ENCODE measurements around the gene COL8A2. TPM values are rescaled to one million over a fixed set of nuclear protein-coding genes. Genes with fewer than 3 reads are reported as not detected.
A peak's percentile ranks its signal among the peaks of the same experiment; 100 is the strongest.

COL8A2 gene
- total RNA-seq, 2 donors from 2014 or later: 41.6 to 126 TPM

DNA sequence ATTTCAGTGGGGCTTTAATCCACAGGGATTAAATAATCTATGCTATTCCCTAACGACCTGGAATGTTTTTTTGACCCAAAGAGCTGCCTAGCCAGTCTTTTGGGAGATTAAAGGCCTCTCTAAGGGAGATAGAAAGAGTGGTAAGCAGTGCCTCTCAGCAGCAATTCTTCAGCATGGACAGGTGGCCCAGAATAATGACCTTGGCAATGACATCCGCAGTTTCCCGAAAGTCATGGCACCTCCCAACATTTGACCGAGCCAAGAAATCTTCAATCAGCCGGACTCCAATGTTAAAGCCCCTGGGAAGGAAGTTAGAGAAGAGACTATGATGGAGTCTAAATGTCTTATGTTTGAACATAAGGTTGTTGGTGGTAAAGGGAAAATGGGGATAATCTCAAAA is 14.5 kb upstream of the COL8A2 start:
- ATAC-seq (ENCODE audit: insufficient number of reproducible peaks, low FRiP score, low read depth) (no peak), DNase-seq (ENCODE audit: low spot score) (no peak)
- no peaks in the 10 kb centered on the region for H3K9me3 ChIP-seq
- no peaks in the 10 kb centered on the region for H3K27me3 ChIP-seq (replicated peaks; ENCODE audit: insufficient read depth)
- peaks cover 40 to 51% of the 10 kb centered on the region in 2 donors for H3K4me1 ChIP-seq (ENCODE audit: control insufficient read depth in 1 of 2, low read depth in 2 of 2)
- peak overlapping the region; percentile 1 to 76 for H3K27ac ChIP-seq
- H3K36me3 ChIP-seq: peaks cover 24% of the 10 kb centered on the region
- H3K4me3 ChIP-seq: no peak overlapping the region
- TF ChIP-seq, protein P1, sequence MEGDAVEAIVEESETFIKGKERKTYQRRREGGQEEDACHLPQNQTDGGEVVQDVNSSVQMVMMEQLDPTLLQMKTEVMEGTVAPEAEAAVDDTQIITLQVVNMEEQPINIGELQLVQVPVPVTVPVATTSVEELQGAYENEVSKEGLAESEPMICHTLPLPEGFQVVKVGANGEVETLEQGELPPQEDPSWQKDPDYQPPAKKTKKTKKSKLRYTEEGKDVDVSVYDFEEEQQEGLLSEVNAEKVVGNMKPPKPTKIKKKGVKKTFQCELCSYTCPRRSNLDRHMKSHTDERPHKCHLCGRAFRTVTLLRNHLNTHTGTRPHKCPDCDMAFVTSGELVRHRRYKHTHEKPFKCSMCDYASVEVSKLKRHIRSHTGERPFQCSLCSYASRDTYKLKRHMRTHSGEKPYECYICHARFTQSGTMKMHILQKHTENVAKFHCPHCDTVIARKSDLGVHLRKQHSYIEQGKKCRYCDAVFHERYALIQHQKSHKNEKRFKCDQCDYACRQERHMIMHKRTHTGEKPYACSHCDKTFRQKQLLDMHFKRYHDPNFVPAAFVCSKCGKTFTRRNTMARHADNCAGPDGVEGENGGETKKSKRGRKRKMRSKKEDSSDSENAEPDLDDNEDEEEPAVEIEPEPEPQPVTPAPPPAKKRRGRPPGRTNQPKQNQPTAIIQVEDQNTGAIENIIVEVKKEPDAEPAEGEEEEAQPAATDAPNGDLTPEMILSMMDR (IDR thresholded peaks at IDR 0.05): no peak

DNA sequence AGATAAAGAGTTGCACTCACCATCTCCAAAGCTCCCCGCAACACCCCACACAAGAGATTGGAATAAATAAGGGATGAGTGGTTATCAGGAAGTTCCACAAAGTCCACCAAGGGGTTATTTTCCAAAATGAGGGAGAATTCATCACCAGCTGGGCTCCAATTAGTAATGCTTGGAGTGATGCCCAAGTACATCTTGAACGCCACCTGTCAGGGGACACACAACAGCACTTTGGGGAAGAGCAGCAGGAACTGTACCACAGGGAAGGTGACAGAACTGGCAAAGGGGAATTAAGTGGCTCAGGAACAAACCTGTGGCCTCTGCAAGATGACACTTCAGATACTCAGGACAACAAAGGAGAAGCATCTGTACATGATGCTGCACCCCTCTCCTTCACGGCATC is 12.8 kb upstream of the COL8A2 start:
- no peaks in the 10 kb centered on the region for H3K27me3 ChIP-seq (replicated peaks; ENCODE audit: insufficient read depth)
- H3K27ac ChIP-seq: peak overlapping the region; percentile 87 to 89
- H3K36me3 ChIP-seq: peaks cover 24% of the 10 kb centered on the region
- no peaks in the 10 kb centered on the region for H3K9me3 ChIP-seq
- TF ChIP-seq, protein P1 (IDR thresholded peaks at IDR 0.05): no peak
- no peak overlapping the region for H3K4me3 ChIP-seq
- H3K4me1 ChIP-seq (ENCODE audit: control insufficient read depth in 1 of 2, low read depth in 2 of 2): peaks cover 40 to 68% of the 10 kb centered on the region in 2 donors
- DNase-seq (ENCODE audit: low spot score) (no peak), ATAC-seq (ENCODE audit: insufficient number of reproducible peaks, low FRiP score, low read depth) (no peak)

DNA sequence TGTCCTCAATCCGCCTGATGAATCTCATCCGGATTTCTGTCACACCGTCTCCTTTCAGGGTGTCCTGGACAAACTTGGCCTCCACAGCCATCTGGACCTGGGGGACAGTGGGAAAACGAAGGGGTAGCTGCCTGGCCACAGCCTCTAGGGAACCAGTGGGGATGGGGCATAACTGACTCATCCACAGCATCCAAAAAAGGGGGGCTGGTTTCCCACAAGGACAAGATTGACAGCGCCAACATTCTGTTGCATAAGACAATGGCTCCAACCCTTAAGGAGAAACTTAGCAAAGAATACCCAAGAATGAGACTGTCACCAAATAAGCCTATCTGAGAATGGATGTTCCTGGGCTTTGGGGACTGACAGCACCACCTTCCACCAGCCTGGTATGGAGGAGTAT is 12.2 kb upstream of the COL8A2 start:
- no peak for ATAC-seq (ENCODE audit: insufficient number of reproducible peaks, low FRiP score, low read depth)
- TF ChIP-seq, protein P1 (IDR thresholded peaks at IDR 0.05): no peak
- DNase-seq (ENCODE audit: low spot score): no peak
- H3K27ac ChIP-seq: peak overlapping the region; percentile 87 to 89
- H3K36me3 ChIP-seq: peaks cover 24% of the 10 kb centered on the region
- peaks cover 35 to 63% of the 10 kb centered on the region in 2 donors for H3K4me1 ChIP-seq (ENCODE audit: control insufficient read depth in 1 of 2, low read depth in 2 of 2)
- no peaks in the 10 kb centered on the region for H3K9me3 ChIP-seq
- no peak overlapping the region for H3K4me3 ChIP-seq
- H3K27me3 ChIP-seq (replicated peaks; ENCODE audit: insufficient read depth): no peaks in the 10 kb centered on the region

DNA sequence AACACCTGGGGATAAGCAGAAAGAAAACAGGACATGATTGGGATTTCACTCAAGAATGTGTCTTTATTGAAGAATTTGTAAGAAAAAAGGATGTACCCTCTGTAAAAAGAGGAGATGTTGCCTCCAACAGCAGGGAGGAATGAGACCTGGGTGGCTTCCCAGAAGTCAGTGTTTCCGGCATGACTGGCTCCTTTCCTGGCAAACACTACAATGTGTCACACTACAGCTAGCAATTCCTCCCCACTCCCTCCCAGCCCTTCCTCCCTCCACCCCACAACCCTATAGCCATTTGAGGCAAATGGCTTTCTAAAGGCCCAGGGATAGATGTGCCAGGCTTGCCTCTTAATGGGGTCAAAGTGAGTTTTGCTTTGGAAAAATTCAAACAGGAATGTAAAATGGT is 11.5 kb upstream of the COL8A2 start:
- peaks cover 34 to 58% of the 10 kb centered on the region in 2 donors for H3K4me1 ChIP-seq (ENCODE audit: control insufficient read depth in 1 of 2, low read depth in 2 of 2)
- peaks cover 24% of the 10 kb centered on the region for H3K36me3 ChIP-seq

DNA sequence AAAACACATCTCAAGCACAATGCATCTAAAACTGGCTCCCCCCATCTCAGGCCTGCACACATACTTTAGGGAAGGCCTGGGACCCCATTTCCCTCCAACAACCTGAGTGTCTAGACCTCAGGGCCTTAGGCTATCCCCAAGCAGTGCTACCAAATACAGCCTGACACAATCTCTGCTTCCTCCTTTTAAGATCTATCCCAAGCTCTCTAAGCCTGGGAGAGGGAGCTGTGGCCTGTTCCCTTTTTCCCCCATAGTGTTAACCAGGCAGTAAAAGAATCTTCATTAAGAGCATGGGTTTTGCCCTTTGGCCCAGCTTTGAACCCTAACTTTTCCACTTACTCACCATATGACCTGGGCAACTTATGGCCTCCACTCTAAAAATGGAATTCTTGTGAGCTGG is 10.8 kb upstream of the COL8A2 start:
- Histone ChIP-seq H3K4me3 (no peak overlapping the region), H3K4me1 (ENCODE audit: control insufficient read depth in 1 of 2, low read depth in 2 of 2) (peaks cover 31 to 58% of the 10 kb centered on the region in 2 donors), H3K27me3 (replicated peaks; ENCODE audit: insufficient read depth) (no peaks in the 10 kb centered on the region), H3K9me3 (no peaks in the 10 kb centered on the region), H3K36me3 (peaks cover 24% of the 10 kb centered on the region), H3K27ac (peak overlapping the region; percentile 87 to 89)
- TF ChIP-seq, protein P1 (IDR thresholded peaks at IDR 0.05): no peak
- DNase-seq (ENCODE audit: low spot score): no peak
- no peak for ATAC-seq (ENCODE audit: insufficient number of reproducible peaks, low FRiP score, low read depth)

More for the DNA sequence above, 11.5 kb upstream of the COL8A2 start:
- TF ChIP-seq, protein P1 (IDR thresholded peaks at IDR 0.05): no peak
- Histone ChIP-seq H3K27me3 (replicated peaks; ENCODE audit: insufficient read depth) (no peaks in the 10 kb centered on the region), H3K4me3 (no peak overlapping the region), H3K27ac (peak overlapping the region; percentile 87 to 89), H3K9me3 (no peaks in the 10 kb centered on the region)
- peak; percentile 64 for DNase-seq (ENCODE audit: low spot score)
- ATAC-seq (ENCODE audit: insufficient number of reproducible peaks, low FRiP score, low read depth): peak; percentile 69
